Activated CD4-positive, alpha-beta memory T cell treated with anti-CD3 and anti-CD28 coated beads, Interleukin-2, amount 10 ng/mL, durations not matched to agents 7 days and 5 days (primary cell): ENCODE measurements around the gene SLC35E3. TPM values are rescaled to one million over a fixed set of nuclear protein-coding genes. Genes with fewer than 3 reads are reported as not detected.

ENCODE experiments used
- CTCF ChIA-PET: fragments of 350-600 bp; sonication (Branson Sonifier 250); formaldehyde crosslinking; loops from one replicate; lab custom pipeline; 2021; ENCODE audit warnings: antibody characterized with exemption, inconsistent platforms; lab: Charles Lee
- POLR2A ChIA-PET: fragments of 350-600 bp; sonication (Branson Sonifier 250); formaldehyde crosslinking; loops from one replicate; lab custom pipeline; 2021; ENCODE audit warnings: antibody characterized with exemption; lab: Charles Lee
- DNase-seq: peaks from one replicate; pipeline ENCODE4 v3.0.0-alpha.2; 2020
- H3K27ac Mint-ChIP-seq: one replicate; pipeline ENCODE4 v1.8.0; 2021; ENCODE audit warnings: mild to moderate bottlenecking, mixed read lengths
- H3K27me3 Mint-ChIP-seq: one replicate; pipeline ENCODE4 v1.8.0; 2021; ENCODE audit warnings: mixed read lengths
- H3K36me3 Mint-ChIP-seq: one replicate; pipeline ENCODE4 v1.8.0; 2021; ENCODE audit warnings: low read depth, mixed read lengths
- H3K4me1 Mint-ChIP-seq: one replicate; pipeline ENCODE4 v1.8.0; 2021; ENCODE audit warnings: mixed read lengths
- H3K4me3 Mint-ChIP-seq: one replicate; pipeline ENCODE4 v1.8.0; 2021; ENCODE audit warnings: mild to moderate bottlenecking, mixed read lengths
- H3K9me3 Mint-ChIP-seq: one replicate; pipeline ENCODE4 v1.8.0; 2021; ENCODE audit warnings: mixed read lengths
- total RNA-seq, 2 experiments: library from RNA; stranded (reverse); gene quantifications; one replicate each; pipeline ENCODE4 v1.2.3, GENCODE V29; 2021

Gene SLC35E3
- 1 to 10 TPM; 8.2 to 8.8 TPM for total RNA-seq

DNA sequence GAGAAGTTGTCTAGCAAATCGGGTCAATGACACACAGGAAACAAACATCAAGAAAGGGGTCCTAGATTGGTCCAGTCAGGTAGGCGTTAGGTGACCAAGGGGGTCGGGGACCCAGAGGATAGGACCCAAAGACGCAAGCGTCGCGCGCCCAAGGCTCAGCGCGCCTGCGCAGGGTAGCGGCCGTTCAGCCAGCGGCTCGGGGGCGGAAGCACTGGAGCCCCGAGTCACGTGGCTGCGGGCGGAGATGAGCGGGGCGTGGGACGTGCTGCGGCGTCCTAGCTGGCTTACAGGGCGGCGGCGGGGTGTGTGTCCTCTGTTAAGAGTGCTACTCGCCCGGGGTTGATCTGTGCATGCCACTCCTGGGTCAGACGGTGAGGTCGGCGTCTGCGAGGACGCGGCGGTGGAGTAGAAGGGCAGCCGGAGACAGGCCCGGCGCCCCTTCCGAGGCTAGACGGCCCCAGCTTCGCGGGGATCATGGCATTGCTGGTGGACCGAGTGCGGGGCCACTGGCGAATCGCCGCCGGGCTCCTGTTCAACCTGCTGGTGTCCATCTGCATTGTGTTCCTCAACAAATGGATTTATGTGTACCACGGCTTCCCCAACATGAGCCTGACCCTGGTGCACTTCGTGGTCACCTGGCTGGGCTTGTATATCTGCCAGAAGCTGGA lies at the start of gene SLC35E3:
Gene SLC35E3, plus strand, starts transcription at position 273 of the 668 bp plus-strand sequence. Its CDS starts 202 bp downstream, at position 475.
- peak; percentile 95 for DNase-seq
- H3K36me3 Mint-ChIP-seq, result peaks cover 23% of the 10 kb centered on the region
- no peaks in the 10 kb centered on the region for H3K9me3 Mint-ChIP-seq
- ChIA-PET POLR2A (interaction anchor here (0.7 to 3.4 kb wide), 19 partner anchors 9 to 381 kb away, joined by 3 to 80 read pairs (median 4); partner anchors contain the start of genes MDM2 and RAP1B), CTCF (interaction anchor here (0.7 to 3.0 kb wide), 7 partner anchors 10 to 626 kb away, joined by 3 to 29 read pairs (median 3); partner anchors contain the start of gene MDM2)
- peak within 1 kb of the TSS; percentile 80 for H3K27ac Mint-ChIP-seq
- peaks cover 51% of the 10 kb centered on the region for H3K4me1 Mint-ChIP-seq
- no peaks in the 10 kb centered on the region for H3K27me3 Mint-ChIP-seq
- peak within 1 kb of the TSS; percentile 95 for H3K4me3 Mint-ChIP-seq

DNA sequence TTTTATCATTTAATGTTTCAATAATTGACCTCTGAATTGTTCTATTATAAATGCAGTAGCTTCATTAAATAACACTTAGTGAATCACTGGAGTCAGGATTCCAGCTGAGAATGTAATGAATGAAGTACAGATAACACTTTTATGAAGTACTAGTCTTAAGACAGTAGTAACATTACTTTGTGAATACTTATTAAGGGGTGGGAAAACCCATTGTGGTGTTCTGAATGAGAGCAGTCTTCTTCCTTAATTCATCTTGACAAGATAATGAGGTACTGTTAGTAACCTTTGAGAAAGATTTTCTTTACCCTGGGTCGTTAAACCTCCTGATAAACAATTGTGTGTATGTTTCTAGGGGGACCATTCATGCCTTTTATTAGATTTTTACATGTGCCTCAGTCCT lies 46.5 kb upstream of the SLC35E3 start:
- Mint-ChIP-seq H3K4me3 (no peak overlapping the region), H3K4me1 (no peaks in the 10 kb centered on the region), H3K9me3 (no peaks in the 10 kb centered on the region), H3K36me3 (peaks cover 47% of the 10 kb centered on the region), H3K27ac (no peak overlapping the region), H3K27me3 (no peaks in the 10 kb centered on the region)
- CTCF ChIA-PET, result no interaction called here
- POLR2A ChIA-PET, result no interaction called here
- no peak for DNase-seq

DNA sequence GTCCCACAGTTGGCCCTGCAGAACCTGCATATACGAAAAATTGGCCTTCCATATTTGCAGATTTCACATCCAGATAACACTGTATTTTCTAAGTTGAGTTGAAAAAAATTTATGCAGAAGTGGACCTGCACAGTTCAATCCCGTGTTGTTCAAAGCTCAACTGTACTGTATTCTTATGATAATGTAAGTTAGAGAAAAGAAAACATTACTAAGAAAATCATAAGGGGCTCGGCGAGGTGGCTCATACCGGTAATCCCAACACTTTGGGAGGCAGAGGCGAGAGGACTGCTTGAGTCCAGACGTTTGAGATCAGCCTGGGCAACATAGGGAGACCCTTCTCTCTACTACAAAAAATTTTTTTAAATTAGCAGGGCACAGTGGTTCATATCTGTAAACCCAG lies 18.2 kb upstream of the SLC35E3 start:
- ChIA-PET POLR2A (no interaction called here), CTCF (interaction anchor here (0.9 kb wide), 1 partner anchor 14 kb away, joined by 5 read pairs; no protein-coding TSS in a partner anchor)
- Mint-ChIP-seq H3K36me3 (peaks cover 48% of the 10 kb centered on the region), H3K9me3 (no peaks in the 10 kb centered on the region), H3K4me1 (no peaks in the 10 kb centered on the region), H3K27ac (no peak overlapping the region), H3K4me3 (no peak overlapping the region), H3K27me3 (no peaks in the 10 kb centered on the region)
- no peak for DNase-seq

DNA sequence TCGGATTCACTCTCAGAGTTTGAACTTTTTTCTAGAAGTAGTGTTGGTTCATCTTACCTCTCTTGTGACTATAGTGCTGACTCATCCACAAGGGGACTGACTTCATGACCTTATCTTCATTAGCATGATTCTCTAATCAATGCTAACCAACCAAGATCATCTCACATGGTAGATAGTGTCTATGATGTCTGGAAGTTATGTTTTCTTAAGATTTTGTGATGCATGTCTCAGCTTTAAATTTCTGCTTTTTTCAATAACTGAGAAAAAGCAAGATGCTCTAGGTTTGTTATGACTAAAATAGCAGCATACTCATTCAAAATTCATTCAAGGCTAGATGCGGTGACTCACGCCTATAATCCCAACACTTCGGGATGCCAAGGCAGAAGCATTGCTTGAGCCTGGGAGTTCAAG lies 12.3 kb upstream of the SLC35E3 start:
- DNase-seq, result no peak
- H3K4me3 Mint-ChIP-seq, result no peak overlapping the region
- H3K27ac Mint-ChIP-seq, result no peak overlapping the region
- ChIA-PET POLR2A (interaction anchor here (1.0 kb wide), 1 partner anchor 75 kb away, joined by 3 read pairs; the partner anchor contains the start of gene MDM2), CTCF (no interaction called here)
- no peaks in the 10 kb centered on the region for H3K9me3 Mint-ChIP-seq
- no peaks in the 10 kb centered on the region for H3K4me1 Mint-ChIP-seq
- H3K36me3 Mint-ChIP-seq, result peaks cover 50% of the 10 kb centered on the region
- no peaks in the 10 kb centered on the region for H3K27me3 Mint-ChIP-seq

DNA sequence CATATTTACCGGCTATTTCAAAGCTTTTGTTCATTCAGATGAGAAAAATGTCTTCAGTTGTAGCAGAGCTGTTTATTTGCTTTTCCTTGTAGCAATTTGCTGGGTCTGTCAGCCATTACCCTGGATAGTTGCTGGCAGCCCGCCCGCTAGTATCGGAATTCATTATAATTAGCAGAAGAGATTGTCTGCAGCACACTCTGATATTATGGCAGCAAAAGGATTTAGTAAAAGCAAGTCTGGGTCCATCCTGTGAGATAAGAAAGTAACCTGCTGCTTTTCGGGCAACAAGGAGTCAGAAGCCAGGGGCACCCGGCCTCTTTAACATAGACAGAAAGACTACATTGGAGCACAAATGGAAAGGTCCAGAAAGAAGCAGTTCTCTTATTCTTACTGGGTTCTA lies 6.1 kb upstream of the SLC35E3 start:
- H3K27me3 Mint-ChIP-seq, result no peaks in the 10 kb centered on the region
- POLR2A ChIA-PET, result no interaction called here
- no peak overlapping the region for H3K27ac Mint-ChIP-seq
- CTCF ChIA-PET, result no interaction called here
- peaks cover 37% of the 10 kb centered on the region for H3K36me3 Mint-ChIP-seq
- H3K9me3 Mint-ChIP-seq, result no peaks in the 10 kb centered on the region
- no peak overlapping the region for H3K4me3 Mint-ChIP-seq
- peaks cover 15% of the 10 kb centered on the region for H3K4me1 Mint-ChIP-seq
- no peak for DNase-seq

DNA sequence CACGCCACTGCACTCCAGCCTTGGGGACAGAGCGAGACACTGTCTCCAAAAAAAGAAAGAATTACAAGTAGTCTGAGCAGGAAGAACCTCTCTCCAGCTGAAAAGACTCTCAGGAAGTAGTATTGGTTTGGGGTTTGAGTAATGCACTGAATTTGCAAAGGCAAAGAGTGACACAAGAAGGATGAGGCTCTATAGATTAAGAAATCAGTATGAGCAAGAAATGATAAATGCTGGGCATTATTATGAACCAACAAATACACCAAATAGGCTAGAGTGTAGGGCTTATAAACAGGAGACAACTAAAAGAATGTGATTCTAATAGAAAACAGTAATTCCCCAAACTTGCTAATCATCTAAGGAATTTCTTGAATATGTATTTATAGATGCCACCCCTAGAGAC lies 2.6 kb upstream of the SLC35E3 start:
- no peaks in the 10 kb centered on the region for H3K9me3 Mint-ChIP-seq
- POLR2A ChIA-PET, result interaction anchor here (1.3 kb wide), 1 partner anchor 65 kb away, joined by 3 read pairs; the partner anchor contains the start of gene MDM2
- H3K4me3 Mint-ChIP-seq, result no peak overlapping the region
- H3K27me3 Mint-ChIP-seq, result no peaks in the 10 kb centered on the region
- peaks cover 35% of the 10 kb centered on the region for H3K4me1 Mint-ChIP-seq
- CTCF ChIA-PET, result no interaction called here
- no peak for DNase-seq
- peaks cover 28% of the 10 kb centered on the region for H3K36me3 Mint-ChIP-seq
- peak overlapping the region; percentile 76 for H3K27ac Mint-ChIP-seq

DNA sequence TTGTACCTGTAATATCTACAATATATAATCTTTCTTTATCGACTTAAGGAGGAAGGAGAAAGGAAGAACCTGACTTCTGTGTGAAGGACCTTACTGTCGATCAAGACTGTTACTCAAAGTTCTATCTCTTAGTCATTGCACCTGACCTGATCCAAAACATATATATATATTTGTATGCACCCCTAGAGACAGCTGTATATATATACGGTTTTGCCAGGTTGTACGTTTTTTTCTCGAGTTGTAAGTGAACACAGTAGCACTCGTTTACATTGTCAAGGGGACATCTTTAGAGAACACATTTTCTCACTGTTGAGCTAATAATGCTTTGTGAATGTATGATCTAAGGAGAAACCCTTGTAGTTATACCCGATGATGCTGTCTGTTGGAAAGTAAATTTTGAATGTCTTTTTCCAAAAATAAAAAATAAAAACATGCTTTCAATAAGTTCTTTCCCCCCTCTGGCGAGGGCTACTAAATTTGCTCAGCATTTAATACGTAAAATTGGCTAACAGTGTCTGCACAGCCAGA lies 536 bp upstream of the SLC35E3 start:
- DNase-seq, result no peak
- Mint-ChIP-seq H3K27ac (peak overlapping the region; percentile 75), H3K4me3 (peak overlapping the region; percentile 95), H3K9me3 (no peaks in the 10 kb centered on the region), H3K27me3 (no peaks in the 10 kb centered on the region), H3K4me1 (peaks cover 51% of the 10 kb centered on the region), H3K36me3 (peaks cover 23% of the 10 kb centered on the region)
- ChIA-PET POLR2A (interaction anchor here (0.8 to 3.4 kb wide), 9 partner anchors 8 to 263 kb away, joined by 3 to 80 read pairs (median 6); partner anchors contain the start of genes MDM2 and RAP1B), CTCF (interaction anchor here (0.8 to 3.0 kb wide), 5 partner anchors 9 to 85 kb away, joined by 3 to 29 read pairs (median 3); partner anchors contain the start of gene MDM2)

DNA sequence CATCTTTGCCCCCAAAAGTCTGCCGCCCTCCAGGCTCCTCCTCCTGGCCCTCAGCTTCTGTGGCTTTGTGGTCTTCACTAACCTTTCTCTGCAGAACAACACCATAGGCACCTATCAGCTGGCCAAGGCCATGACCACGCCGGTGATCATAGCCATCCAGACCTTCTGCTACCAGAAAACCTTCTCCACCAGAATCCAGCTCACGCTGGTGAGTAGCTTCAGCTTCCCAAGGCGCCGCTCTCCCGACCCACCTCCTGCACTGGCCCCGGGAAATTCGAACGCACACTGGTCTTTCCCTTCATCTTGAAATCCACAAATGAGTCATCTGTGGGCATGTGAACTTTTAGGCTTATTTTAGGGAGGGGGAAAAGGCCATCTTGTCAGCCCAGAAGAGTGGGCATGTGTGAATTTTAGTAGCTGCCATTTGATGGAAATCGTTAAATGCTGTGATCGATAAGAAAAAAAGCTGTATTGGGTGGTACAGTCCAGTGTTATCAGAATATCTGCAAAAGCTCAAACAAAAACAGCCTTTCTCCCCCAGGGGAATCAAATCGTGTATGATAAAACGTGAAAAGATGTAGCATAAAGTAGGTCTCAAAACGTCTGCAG lies 700 bp downstream of the SLC35E3 start:
- H3K36me3 Mint-ChIP-seq, result peaks cover 21% of the 10 kb centered on the region
- no peaks in the 10 kb centered on the region for H3K9me3 Mint-ChIP-seq
- H3K4me1 Mint-ChIP-seq, result peaks cover 51% of the 10 kb centered on the region
- CTCF ChIA-PET, result interaction anchor here (0.7 to 3.0 kb wide), 5 partner anchors 15 to 627 kb away, joined by 3 to 29 read pairs (median 4); partner anchors contain the start of gene MDM2
- POLR2A ChIA-PET, result interaction anchor here (0.7 to 3.4 kb wide), 19 partner anchors 10 to 382 kb away, joined by 3 to 80 read pairs (median 4); partner anchors contain the start of genes MDM2 and RAP1B
- H3K4me3 Mint-ChIP-seq, result peak overlapping the region; percentile 95
- H3K27ac Mint-ChIP-seq, result peak overlapping the region; percentile 80
- no peaks in the 10 kb centered on the region for H3K27me3 Mint-ChIP-seq
- DNase-seq, result peak; percentile 49

DNA sequence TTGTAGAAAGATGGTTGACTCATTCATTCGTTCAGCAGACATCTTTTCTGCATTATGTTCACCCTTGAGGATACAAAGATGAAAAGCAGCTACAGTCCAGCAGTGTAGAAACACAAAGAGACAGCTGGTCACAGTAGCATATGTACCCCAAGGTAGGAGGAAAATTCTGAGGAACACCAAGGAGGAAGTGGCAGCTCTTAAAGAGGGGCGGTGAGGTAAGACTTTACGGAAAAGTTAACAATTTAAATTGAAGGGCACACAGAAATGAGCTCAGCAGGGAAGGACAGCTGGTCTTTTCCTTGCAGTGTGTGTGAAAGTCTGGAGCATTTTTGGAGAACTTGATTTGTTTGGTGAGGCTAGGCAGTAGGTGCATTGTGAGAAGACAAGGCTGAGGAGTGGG lies 3.5 kb downstream of the SLC35E3 start:
- Mint-ChIP-seq H3K9me3 (no peaks in the 10 kb centered on the region), H3K4me1 (peaks cover 36% of the 10 kb centered on the region), H3K27ac (no peak overlapping the region), H3K27me3 (no peaks in the 10 kb centered on the region), H3K4me3 (no peak overlapping the region), H3K36me3 (peaks cover 31% of the 10 kb centered on the region)
- ChIA-PET POLR2A (no interaction called here), CTCF (no interaction called here)
- DNase-seq, result no peak

DNA sequence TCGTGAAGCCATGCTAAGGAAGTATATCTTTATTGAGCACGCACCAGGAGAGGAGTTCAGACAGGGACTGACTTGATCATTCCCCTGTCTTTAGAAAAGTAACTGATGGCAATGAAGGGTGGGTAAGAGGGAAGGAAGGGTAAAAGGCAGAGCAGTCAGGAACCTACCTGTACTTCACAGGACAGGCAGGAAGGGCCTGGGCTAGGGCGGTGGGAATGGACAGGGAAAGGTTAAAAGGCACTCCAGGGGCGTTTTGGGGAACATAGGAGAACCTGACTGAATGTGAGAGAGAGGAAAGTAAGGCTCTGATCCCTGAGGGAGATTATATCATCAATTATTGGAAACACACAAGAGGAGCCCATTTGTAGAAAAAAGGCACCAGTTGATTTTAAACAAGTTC lies 3.9 kb downstream of the SLC35E3 start:
- Mint-ChIP-seq H3K27me3 (no peaks in the 10 kb centered on the region), H3K4me1 (peaks cover 36% of the 10 kb centered on the region), H3K27ac (no peak overlapping the region), H3K9me3 (no peaks in the 10 kb centered on the region), H3K36me3 (peaks cover 35% of the 10 kb centered on the region), H3K4me3 (no peak overlapping the region)
- CTCF ChIA-PET, result no interaction called here
- DNase-seq, result no peak
- POLR2A ChIA-PET, result no interaction called here

GRCh38 chr12:68750506-68750905 lies 4.5 kb downstream of the SLC35E3 start:
- no peak for DNase-seq
- Mint-ChIP-seq H3K36me3 (peaks cover 40% of the 10 kb centered on the region), H3K27me3 (no peaks in the 10 kb centered on the region), H3K4me3 (no peak overlapping the region), H3K4me1 (peaks cover 34% of the 10 kb centered on the region), H3K27ac (no peak overlapping the region), H3K9me3 (no peaks in the 10 kb centered on the region)
- CTCF ChIA-PET, result no interaction called here
- POLR2A ChIA-PET, result no interaction called here

GRCh38 chr12:68755536-68756243 lies 9.7 kb downstream of the SLC35E3 start:
- H3K36me3 Mint-ChIP-seq, result peaks cover 49% of the 10 kb centered on the region
- CTCF ChIA-PET, result no interaction called here
- H3K27ac Mint-ChIP-seq, result no peak overlapping the region

More at GRCh38 chr12:68755536-68756243, 9.7 kb downstream of the SLC35E3 start:
- DNase-seq, result no peak
- POLR2A ChIA-PET, result no interaction called here
- H3K27me3 Mint-ChIP-seq, result no peaks in the 10 kb centered on the region
- no peak overlapping the region for H3K4me3 Mint-ChIP-seq
- H3K9me3 Mint-ChIP-seq, result no peaks in the 10 kb centered on the region
- H3K4me1 Mint-ChIP-seq, result no peaks in the 10 kb centered on the region
